Tibial nerve (tissue), 4 donors: ENCODE data around the gene COX6B2. TPM values are rescaled to one million over a fixed set of nuclear protein-coding genes. Genes with fewer than 3 reads are reported as not detected.

Source experiments
- DNase-seq, 2 donors: peaks; one replicate each; pipeline ENCODE4 v3.0.0-alpha.2; 2019; ENCODE audit warnings: low spot score in 2 of 2
- H3K27ac ChIP-seq, 4 donors: fragments of 200-600 bp; sonication (generic) in 3 of 4; one replicate each; pipeline ENCODE4 v1.5.1; 2017 to 2019; ENCODE audit warnings: mild to moderate bottlenecking in 1 of 4
- H3K27me3 ChIP-seq, 2 donors: fragments of 200-600 bp; sonication (generic) in 1 of 2; one replicate each; pipeline versions ENCODE4 v1.5.1 to v1.6.0; 2017 to 2019
- H3K36me3 ChIP-seq, 3 donors: fragments of 200-600 bp; sonication (generic); one replicate each; pipeline ENCODE4 v1.5.1; 2018 to 2019
- H3K4me1 ChIP-seq, 4 donors: fragments of 200-600 bp; sonication (generic) in 3 of 4; one replicate each; pipeline ENCODE4 v1.5.1; 2017 to 2019
- H3K4me3 ChIP-seq, 4 donors: fragments of 200-600 bp; sonication (generic) in 3 of 4; one replicate each; pipeline ENCODE4 v1.5.1; 2017 to 2019; ENCODE audit warnings: mild to moderate bottlenecking in 1 of 4, moderate library complexity in 1 of 4
- H3K9me3 ChIP-seq, 4 donors: fragments of 200-600 bp; sonication (generic) in 3 of 4; one replicate each; pipeline ENCODE4 v1.5.1; 2017 to 2019
- CTCF ChIP-seq, 5 experiments: fragments of 200-600 bp in 3 of 5; fragments of 450-650 bp in 2 of 5; sonication (generic) in 3 of 5; IDR thresholded peaks; one replicate each; pipeline ENCODE4 v1.5.1; 2016 to 2019; ENCODE audit warnings: antibody characterized with exemption in 5 of 5, mild to moderate bottlenecking in 3 of 5, moderate library complexity in 2 of 5
- EP300 ChIP-seq, 2 donors: sonication (generic); formaldehyde crosslinking; IDR thresholded peaks; one replicate each; pipeline ENCODE4 v1.6.1; 2017; ENCODE audit warnings: antibody characterized with exemption in 2 of 2, mild to moderate bottlenecking in 1 of 2
- POLR2A ChIP-seq, 2 donors: fragments of 450-650 bp; IDR thresholded peaks; one replicate each; pipeline ENCODE4 v1.6.1; 2017; ENCODE audit warnings: antibody characterized with exemption in 2 of 2, mild to moderate bottlenecking in 2 of 2, moderate library complexity in 2 of 2
- WGBS, 2 donors: methylation state at CpG; one replicate each; pipeline ENCODE4 v1.1.5; 2018; 5-methylcytosine and 5-hydroxymethylcytosine counted together
- total RNA-seq, 4 donors: library from RNA; depleted of rRNA; stranded (reverse); fragments of >200 nt; gene quantifications; one replicate each; pipeline ENCODE4 v1.1.0, GENCODE V29; 2016

COX6B2 gene
- total RNA-seq, 4 donors from 2014 or later, result not detected

DNA sequence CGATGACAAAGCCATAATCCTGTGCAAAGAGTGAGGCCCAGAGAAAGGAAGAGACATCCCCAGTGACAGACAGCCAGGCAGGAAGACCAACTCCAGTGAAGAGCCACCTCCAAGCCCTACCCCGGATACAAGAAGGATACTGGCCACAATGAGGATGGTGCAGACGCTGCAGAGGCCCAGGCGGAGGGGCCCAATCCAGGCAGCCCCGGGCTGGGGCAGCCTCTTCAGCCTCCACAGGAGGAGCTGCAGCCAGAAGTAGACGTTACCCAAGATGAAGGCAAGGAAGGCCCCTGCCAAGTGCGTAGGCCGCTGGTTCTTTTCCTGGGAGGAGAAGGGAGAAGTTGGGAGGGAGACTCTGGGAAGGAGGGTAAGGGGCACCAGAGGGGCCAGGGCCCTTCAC, 37.9 kb downstream of the COX6B2 start:
- H3K27ac ChIP-seq, result no peak overlapping the region

DNA sequence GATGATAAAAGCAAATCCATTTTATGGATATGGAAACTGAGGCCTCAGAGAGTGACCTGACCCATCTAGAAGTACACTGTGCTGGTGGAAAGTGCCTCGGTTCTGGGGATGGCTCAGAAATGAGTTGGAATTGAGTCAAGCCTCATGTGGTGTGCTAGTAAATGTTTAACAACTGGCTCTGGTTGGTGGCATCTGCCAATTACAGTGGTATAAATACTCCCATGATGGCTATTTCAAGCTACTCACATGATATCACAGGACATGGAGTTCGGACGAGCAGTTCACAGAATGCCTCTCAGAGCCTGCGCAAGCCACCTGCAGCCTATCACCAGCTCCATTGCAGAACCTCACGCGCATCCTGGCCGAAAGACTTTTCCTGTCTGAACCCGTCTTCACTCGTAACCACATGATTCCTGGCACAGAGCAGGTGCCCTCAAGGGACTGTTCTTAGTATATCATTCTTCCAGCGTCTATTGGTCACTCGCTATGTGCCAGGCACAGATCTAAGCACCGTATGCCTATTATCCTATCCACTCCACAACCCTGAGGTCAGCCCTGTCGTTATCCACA, 38.5 kb downstream of the COX6B2 start:
- peaks cover 0 to 11% of the 10 kb centered on the region in 2 donors for H3K27me3 ChIP-seq
- no peaks in the 10 kb centered on the region for H3K9me3 ChIP-seq
- peaks cover 0 to 15% (median 0%) of the 10 kb centered on the region in 3 donors for H3K36me3 ChIP-seq
- H3K27ac ChIP-seq, result no peak overlapping the region
- H3K4me3 ChIP-seq, result no peak overlapping the region
- DNase-seq, result no peak
- no peaks in the 10 kb centered on the region for H3K4me1 ChIP-seq
- no peak for TF ChIP-seq EP300 (IDR thresholded peaks at IDR 0.05)
- no peak for TF ChIP-seq POLR2A (IDR thresholded peaks at IDR 0.05)
- TF ChIP-seq CTCF (IDR thresholded peaks at IDR 0.05), result no peak
- 80 to 89% methylated on average over 11 to 13 of the region's 13 CpGs for WGBS, 2 donors

More for the DNA sequence above, 37.9 kb downstream of the COX6B2 start:
- no peak overlapping the region for H3K4me3 ChIP-seq
- no peak for TF ChIP-seq CTCF (IDR thresholded peaks at IDR 0.05)
- no peak for TF ChIP-seq EP300 (IDR thresholded peaks at IDR 0.05)
- no peak for TF ChIP-seq POLR2A (IDR thresholded peaks at IDR 0.05)
- no peak for DNase-seq
- 74 to 81% methylated on average over 7 to 8 of the region's 8 CpGs for WGBS, 2 donors
- peaks cover 0 to 11% of the 10 kb centered on the region in 2 donors for H3K27me3 ChIP-seq
- peaks cover 0 to 10% (median 0%) of the 10 kb centered on the region in 3 donors for H3K36me3 ChIP-seq
- H3K4me1 ChIP-seq, result no peaks in the 10 kb centered on the region
- H3K9me3 ChIP-seq, result no peaks in the 10 kb centered on the region

- Histone ChIP-seq H3K36me3 (peaks cover 0 to 28% (median 0%) of the 10 kb centered on the region in 3 donors), H3K4me3 (no peak overlapping the region), H3K27ac (no peak overlapping the region), H3K4me1 (no peaks in the 10 kb centered on the region), H3K9me3 (peaks cover 0 to 4% (median 0%) of the 10 kb centered on the region in 4 donors), H3K27me3 (no peaks in the 10 kb centered on the region)
- no peak for TF ChIP-seq EP300 (IDR thresholded peaks at IDR 0.05)
- no peak for DNase-seq
- WGBS, 2 donors, result 71 to 74% methylated on average over 8 of the region's 8 CpGs
Observed at GRCh38 chr19:55314396-55314795, 40.1 kb downstream of the COX6B2 start.

GRCh38 chr19:55312621-55313512, 41.7 kb downstream of the COX6B2 start:
- 77 to 82% methylated on average over 45 to 47 of the region's 47 CpGs for WGBS, 2 donors
- H3K27ac ChIP-seq, result no peak overlapping the region
- DNase-seq, result no peak
- no peaks in the 10 kb centered on the region for H3K4me1 ChIP-seq
- no peaks in the 10 kb centered on the region for H3K27me3 ChIP-seq
- peaks cover 0 to 35% (median 0%) of the 10 kb centered on the region in 3 donors for H3K36me3 ChIP-seq
- H3K4me3 ChIP-seq, result no peak overlapping the region
- TF ChIP-seq POLR2A (IDR thresholded peaks at IDR 0.05) (no peak), CTCF (IDR thresholded peaks at IDR 0.05) (no peak), EP300 (IDR thresholded peaks at IDR 0.05) (no peak)
- peaks cover 0 to 5% (median 0%) of the 10 kb centered on the region in 4 donors for H3K9me3 ChIP-seq

- H3K4me1 ChIP-seq, result no peaks in the 10 kb centered on the region
- TF ChIP-seq POLR2A (IDR thresholded peaks at IDR 0.05) (no peak), EP300 (IDR thresholded peaks at IDR 0.05) (no peak), CTCF (IDR thresholded peaks at IDR 0.05) (no peak)
- H3K36me3 ChIP-seq, result peaks cover 0 to 39% (median 0%) of the 10 kb centered on the region in 3 donors
- H3K27ac ChIP-seq, result no peak overlapping the region
- no peak overlapping the region for H3K4me3 ChIP-seq
- DNase-seq, result no peak
- no peaks in the 10 kb centered on the region for H3K27me3 ChIP-seq
- peaks cover 0 to 5% (median 0%) of the 10 kb centered on the region in 4 donors for H3K9me3 ChIP-seq
- WGBS, 2 donors, result 78 to 84% methylated on average over 14 to 17 of the region's 18 CpGs
Observed at GRCh38 chr19:55311797-55312196, 42.7 kb downstream of the COX6B2 start.
